ENCODE data around the gene SKP2. TPM values are rescaled to one million over a fixed set of nuclear protein-coding genes. Genes with fewer than 3 reads are reported as not detected.
"Not testable (repeated sequence)": the region's sequence is repeated elsewhere in the genome, so short reads cannot be mapped to it uniquely, and the experiment has no call there.

The SKP2 gene
- polyA plus RNA-seq, 4 donors: 42.6 to 46.3 (median 44.3) TPM

DNA sequence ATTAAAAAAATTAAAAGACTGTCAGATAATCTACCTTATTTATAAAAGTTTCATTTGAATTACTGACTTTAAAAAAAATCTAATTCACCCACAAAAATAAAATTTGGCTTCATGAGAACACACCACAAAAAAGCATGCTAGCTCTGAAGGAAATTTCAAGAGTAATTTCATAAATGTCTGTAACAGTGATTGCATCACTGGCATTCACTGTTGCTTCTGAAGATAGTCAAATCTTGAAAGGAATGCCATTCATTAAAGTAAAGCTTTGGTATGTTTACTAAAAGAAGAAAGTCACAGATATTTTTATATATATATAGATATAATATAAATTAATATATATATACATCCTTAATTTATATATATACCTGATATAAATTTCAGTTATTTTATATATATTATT is 46.4 kb downstream of the SKP2 start:
- no peak for DNase-seq (ENCODE audit: low read depth in 4 of 4, low spot score in 3 of 4)

DNA sequence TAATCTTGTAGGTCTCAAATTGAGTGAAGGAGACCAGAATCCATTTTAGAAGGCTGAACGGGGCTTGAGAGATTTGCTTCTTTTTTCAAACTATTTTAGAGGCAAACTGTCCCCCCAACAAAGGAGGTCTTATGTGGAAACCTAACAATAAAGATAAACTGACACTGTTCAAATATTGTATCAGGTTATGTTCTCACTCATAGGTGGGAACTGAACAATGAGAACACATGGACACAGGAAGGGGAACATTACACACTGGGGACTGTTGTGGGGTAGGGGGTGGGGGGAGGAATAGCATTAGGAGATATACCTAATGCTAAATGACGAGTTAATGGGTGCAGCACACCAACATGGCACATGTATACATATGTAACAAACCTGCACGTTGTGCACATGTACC is 46.9 kb downstream of the SKP2 start:
- not testable (repeated sequence) for DNase-seq (ENCODE audit: low read depth in 4 of 4, low spot score in 3 of 4)

DNA sequence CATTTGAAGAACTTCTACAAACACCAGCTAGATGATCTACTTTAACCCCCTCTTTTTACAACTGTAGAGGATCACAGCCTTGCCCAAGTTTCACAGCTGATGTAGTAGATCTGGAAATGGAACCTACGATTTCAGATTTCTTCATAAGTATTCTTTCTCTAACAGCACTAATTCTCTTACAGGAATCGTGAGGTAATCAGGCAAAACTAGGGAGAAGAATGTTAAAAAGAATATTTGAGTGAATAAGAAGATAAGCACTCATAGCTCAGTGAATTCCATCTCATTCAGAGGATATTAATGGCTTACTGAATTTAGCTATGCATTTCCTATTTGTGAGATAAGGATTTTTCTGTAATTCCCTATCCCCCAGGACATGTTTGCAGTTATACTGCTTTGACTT is 47.7 kb downstream of the SKP2 start:
- no peak for DNase-seq (ENCODE audit: low read depth in 4 of 4, low spot score in 3 of 4)

DNA sequence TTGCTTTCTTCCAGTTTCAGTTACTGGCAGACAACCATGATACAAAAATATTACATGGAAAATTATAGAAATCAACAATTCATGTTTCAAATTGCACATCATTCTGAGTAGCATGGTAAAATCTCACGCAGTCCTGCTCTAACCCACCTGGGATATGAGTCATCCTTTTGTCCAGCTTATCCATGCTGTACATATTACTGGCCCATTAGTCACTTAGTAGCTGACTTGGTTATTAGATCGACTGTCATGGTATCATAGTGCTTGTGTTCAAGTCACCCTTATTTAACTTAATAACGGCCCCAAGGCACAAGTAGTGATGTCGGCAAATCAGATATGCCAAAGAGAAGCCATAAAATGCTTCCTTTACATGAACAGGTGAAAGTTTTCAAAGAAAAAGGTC is 48.6 kb downstream of the SKP2 start:
- no peak for DNase-seq (ENCODE audit: low read depth in 4 of 4, low spot score in 3 of 4)

DNA sequence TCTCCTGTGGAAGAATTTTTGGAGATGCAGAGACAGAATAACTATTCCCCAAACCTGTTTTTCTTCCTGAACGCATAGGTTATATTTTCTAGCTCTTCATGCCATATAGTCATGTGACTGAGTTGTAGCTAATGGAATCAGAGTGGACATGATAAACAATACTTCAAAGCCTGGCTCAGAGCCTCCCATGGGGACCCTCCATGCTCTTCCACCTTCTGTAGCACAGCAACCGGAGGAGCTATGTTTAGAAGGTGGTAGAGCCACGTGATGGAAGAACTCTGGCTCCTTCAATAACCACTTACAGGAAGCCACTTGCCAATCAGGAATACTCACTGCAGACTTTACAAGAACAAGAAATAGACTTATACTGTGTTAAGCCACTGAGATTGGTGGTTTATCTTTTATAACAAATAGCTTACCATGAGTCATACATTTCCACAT is 50.6 kb downstream of the SKP2 start:
- DNase-seq (ENCODE audit: low read depth in 4 of 4, low spot score in 3 of 4): no peak

DNA sequence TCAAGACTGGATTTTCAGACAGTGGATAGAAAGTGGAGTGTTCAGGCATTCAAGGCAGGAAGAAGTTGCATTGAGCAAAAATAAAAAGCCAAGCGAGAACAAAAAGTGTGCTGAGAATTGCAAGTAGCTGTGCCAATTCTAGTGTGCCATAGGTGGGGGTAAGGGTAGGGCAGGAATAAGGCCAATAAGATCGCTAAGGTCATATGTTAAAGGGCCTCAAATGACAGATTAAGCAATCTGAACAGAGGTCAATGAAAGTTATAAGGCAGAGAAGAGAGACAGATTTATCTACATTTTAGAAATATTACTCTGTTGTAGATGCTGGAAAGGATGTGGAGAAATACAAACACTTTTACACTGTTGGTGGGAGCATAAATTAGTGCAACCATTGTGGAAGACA is 53.4 kb downstream of the SKP2 start:
- no peak for DNase-seq (ENCODE audit: low read depth in 4 of 4, low spot score in 3 of 4)

DNA sequence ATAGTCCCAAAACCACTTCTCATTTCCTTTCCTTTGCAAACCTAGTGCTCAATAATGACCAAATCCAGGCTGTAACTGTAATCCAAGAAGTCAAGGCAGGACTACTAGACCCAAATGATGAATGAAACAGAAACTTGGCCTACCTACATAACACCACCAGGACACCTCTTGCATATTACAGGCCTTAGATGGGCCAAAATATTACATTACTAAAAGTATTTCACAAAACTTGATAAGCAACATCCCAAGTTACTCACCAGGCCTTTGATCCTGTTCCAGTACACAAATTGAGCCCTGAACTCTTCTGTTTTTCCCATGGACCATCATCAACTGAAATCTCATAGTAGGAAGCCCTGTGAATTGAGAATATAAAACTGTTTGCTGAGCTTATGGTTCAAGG is 55.0 kb downstream of the SKP2 start:
- no peak for DNase-seq (ENCODE audit: low read depth in 4 of 4, low spot score in 3 of 4)

DNA sequence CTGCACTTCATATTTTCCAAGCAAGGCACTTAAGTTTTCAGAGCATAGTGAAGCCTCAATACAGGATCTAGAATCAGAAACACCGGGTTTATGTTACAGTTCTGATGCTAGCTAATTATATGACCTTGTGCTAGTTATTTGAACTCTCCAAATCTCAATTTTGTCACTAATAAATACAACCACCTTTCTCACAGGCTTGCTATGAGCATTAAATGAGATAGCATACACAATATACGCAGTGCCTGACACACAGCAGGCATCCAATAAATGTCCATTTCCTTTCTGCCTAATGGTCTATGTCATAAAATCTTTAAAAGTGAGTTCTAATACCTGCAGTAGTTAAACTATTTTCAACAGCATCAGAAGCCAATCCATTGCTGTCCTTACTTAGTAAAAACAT is 56.9 kb downstream of the SKP2 start:
- DNase-seq (ENCODE audit: low read depth in 4 of 4, low spot score in 3 of 4): no peak

DNA sequence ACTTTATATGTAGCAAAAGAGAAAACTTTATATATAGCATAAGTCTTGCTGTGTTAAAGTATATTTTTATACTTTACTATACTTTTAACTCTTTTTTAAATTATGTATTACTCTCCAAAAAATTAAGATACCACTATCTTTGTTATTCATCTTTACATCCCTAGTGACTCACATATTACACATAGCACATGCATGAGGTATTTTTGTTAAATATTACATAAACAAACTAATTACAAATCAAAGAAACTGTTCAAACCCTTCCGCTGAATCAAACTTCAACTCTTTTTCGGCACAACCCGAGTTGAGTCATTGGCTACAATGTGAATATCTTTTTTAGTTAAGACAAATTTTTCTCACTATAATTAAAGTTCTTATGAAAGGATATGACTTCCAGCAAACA is 57.8 kb downstream of the SKP2 start:
- no peak for DNase-seq (ENCODE audit: low read depth in 4 of 4, low spot score in 3 of 4)

DNA sequence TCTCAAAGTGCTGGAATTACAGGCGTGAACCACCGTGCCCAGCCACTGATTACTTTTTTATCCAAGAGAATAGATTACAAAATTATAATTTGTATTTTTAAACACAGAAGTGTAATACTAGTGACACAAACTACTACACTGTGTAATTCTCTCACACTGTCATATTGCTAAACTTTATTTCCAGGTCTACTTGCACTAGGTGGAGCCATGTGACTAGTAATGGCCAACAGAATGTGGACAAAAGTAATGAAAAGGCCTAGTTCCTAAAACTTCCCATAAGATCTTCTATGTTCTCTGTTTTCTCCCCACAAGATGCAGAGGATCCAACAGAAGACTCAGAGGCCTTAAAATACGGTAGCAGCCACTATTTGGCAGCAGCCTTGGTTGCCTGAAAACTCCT is 62.5 kb downstream of the SKP2 start:
- no peak for DNase-seq (ENCODE audit: low read depth in 4 of 4, low spot score in 3 of 4)

DNA sequence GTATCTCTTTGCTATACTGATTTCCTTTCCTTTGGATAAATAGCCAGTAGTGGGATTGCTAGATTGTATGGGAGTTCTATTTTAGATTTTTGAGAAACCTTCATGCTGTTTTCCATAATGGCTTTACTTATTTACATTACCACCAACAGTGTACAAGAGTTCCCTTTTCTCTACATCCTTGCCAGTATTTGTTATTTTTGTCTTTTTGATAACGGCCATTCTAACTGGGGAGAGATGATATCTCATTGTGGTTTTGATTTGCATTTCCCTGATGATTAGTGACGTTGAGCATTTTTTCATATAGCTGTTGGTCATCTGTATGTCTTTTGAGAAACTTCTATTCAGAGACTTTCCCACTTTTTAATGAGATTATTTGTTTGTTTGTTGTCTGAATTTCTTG is 64.0 kb downstream of the SKP2 start:
- no peak for DNase-seq (ENCODE audit: low read depth in 4 of 4, low spot score in 3 of 4)

DNA sequence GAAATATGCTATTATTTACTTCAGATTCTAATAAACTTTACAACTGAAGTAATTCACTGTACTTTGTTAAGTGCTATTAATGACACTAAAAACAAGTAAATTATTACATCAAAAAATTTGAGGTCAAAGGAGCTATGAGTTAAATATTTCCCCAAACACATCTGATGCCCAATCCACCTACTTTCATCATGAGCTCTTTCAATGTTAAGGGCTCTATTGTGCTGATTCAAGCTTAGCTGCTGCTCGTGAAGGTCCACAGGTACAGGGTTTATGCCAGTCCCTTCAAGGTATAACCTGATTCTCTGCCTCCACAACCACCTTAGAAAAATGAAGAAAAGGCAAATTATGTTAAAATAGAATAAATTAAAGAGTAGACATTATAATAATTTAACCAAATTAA is 65.7 kb downstream of the SKP2 start:
- DNase-seq (ENCODE audit: low read depth in 4 of 4, low spot score in 3 of 4): no peak

DNA sequence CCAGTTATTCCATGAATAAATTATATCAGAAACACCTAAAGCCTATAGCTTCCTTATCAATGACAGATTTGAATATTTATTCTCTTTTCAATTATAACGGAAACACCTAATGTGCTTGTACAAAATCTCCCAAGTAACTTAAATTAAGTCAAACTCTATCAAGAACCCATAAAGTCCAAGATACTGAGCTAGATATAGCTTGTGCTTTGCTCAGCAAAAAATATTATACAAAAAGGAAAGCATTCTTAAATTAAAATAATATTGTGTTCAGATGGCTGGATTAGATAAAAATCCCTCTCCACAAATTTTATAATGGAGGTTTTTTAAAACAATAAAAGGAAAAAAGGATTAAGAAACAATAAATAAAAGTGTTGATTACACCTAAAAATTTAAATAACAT is 66.1 kb downstream of the SKP2 start:
- DNase-seq (ENCODE audit: low read depth in 4 of 4, low spot score in 3 of 4): no peak

DNA sequence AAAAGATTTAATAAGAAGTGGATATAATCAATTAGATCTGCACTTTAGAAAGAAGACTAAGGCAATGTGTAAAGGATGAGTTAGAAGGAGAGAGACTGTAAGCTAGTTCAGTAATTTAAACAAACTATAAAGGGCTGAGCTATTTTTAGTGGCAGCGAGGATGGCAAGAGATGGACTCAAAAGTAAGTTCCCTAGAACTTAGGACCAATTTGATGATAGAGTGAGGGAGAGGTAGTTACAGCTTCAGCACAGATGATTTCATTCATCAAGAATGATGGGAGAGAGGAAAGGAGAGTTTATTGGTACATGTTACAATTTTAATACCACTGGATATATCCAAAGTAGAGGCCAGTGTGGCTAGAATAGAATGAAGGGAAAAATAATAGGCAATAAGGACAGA is 70.7 kb downstream of the SKP2 start:
- no peak for DNase-seq (ENCODE audit: low read depth in 4 of 4, low spot score in 3 of 4)

DNA sequence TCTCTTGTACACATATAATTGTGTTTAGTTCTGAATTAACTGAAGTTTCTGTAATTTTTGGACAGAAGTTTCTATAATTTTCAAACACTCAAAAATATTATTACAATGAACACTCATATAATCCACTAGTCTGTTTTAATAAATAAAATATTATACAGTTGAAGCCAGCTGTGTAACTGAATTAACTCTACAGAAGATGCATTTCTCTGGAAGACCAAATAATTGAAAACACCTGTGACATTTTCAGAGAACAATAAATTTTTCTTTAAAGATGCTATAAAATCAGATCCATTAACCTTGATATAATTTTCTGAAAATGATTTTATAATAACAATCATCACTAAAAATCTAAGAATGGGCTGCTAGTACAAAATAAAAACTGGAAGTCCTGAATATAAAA is 75.1 kb downstream of the SKP2 start:
- no peak for DNase-seq (ENCODE audit: low read depth in 4 of 4, low spot score in 3 of 4)

DNA sequence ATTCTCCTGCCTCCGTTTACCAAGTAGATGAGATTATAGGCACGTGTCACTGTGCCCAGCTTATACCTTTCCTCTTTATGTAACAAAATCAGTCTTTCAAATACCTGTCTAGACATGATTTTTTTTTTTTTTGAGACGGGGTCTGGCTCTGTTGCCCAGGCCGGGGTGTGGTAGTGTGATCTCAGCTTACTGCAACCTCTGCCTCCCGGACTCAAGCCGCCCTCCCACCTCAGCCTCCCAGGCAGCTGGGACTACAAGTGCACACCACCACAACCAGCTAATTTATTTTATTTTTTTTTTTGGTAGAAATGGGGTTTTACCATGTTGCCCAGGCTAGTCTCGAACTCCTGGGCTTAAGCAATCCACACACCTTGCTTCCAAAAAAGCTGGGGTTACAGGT is 76.6 kb downstream of the SKP2 start:
- no peak for DNase-seq (ENCODE audit: low read depth in 4 of 4, low spot score in 3 of 4)

DNA sequence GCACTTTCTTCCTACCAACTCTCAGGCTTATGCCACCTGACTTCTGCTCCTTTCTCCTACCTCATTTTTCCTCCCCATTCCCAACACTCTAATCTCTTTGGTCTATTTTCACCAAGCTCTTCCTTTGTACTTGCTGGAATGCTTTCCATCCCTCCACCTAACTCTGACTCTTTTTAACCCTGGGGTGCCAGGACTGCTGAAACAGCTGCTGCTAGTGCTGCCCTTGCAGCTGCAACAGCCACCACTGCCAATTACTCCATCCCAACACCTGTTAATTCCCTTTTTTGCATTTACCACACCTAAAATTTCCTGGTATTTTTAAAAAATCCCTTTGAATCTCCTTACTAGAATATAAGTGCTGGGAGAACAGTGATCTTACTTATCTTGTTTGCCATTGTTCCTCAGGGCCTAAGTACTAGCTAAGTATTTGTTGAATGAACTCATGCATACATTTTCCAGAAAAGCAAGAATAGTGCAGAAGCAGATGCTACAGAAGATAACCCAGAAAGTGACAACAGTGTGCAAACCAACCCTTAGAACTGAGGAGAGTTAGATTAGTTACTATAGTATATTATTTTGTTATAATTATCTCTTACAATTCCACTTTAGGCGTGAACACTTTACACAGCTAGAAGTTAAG is 78.4 kb downstream of the SKP2 start:
- no peak for DNase-seq (ENCODE audit: low read depth in 4 of 4, low spot score in 3 of 4)

DNA sequence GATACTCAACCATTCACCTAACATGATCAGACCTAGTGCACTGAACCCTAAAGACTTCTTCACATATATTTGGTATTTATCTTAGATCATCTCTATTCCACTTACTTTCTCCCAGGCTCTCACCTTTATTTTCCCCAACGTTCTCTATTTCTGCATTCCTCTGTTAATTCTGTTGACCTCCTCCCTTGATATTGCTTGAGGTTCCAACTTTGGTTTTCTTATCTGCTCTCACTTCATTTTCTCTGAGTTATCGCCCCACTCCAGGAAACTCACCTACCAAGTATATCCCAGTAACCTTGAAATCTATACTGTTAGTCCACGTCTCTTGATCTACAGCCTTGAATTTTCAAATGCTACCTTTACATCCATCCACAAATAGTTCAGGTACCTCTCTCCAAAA is 80.6 kb downstream of the SKP2 start:
- no peak for DNase-seq (ENCODE audit: low read depth in 4 of 4, low spot score in 3 of 4)

Other genes starting within 250 kb of the SKP2 start
- gene CAPSL, start 213.5 kb upstream of the SKP2 start, polyA plus RNA-seq (ENCODE audit: insufficient read length in 4 of 4): 1 to 10 TPM; 5.3 to 7.4 (median 6.6) TPM
- gene UGT3A1, start 160.7 kb upstream of the SKP2 start, polyA plus RNA-seq (ENCODE audit: insufficient read length in 4 of 4): 100 to 1,000 TPM in 3 of 4 donors, 10 to 100 TPM in 1; 84.7 to 141 (median 125) TPM
- 10 to 100 TPM; 11.2 to 18.7 (median 15.2) TPM for gene UGT3A2, start 85.2 kb upstream of the SKP2 start, polyA plus RNA-seq (ENCODE audit: insufficient read length in 4 of 4)
- 10 to 100 TPM; 18.4 to 23.3 (median 20.2) TPM for gene LMBRD2, start 224 bp upstream of the SKP2 start, polyA plus RNA-seq (ENCODE audit: insufficient read length in 4 of 4)
- 10 to 100 TPM; 44.6 to 60.8 (median 51.9) TPM for gene NADK2, start 89.8 kb downstream of the SKP2 start, polyA plus RNA-seq (ENCODE audit: insufficient read length in 4 of 4)
- gene RANBP3L, start 149.8 kb downstream of the SKP2 start, polyA plus RNA-seq (ENCODE audit: insufficient read length in 4 of 4): 10 to 100 TPM in 1 of 4 donors, 1 to 10 TPM in 3; 6.8 to 10.7 (median 8.5) TPM

Data from right renal pelvis (tissue), 4 donors.